HG02938 (cell line): Measurements from ENCODE around the gene NDUFAF7.
A peak's percentile ranks its signal among the peaks of the same experiment; 100 is the strongest.
"Not testable (repeated sequence)": the region's sequence is repeated elsewhere in the genome, so short reads cannot be mapped to it uniquely, and the experiment has no call there.

Experiments used
- ATAC-seq: cut with Tn5 transposase; IDR thresholded peaks from one replicate; pipeline ENCODE4 v1.9.1; 2021; ENCODE audit warnings: mild to moderate bottlenecking, moderate library complexity; ENCODE audit not compliant: unreplicated experiment

The NDUFAF7 gene, protein sequence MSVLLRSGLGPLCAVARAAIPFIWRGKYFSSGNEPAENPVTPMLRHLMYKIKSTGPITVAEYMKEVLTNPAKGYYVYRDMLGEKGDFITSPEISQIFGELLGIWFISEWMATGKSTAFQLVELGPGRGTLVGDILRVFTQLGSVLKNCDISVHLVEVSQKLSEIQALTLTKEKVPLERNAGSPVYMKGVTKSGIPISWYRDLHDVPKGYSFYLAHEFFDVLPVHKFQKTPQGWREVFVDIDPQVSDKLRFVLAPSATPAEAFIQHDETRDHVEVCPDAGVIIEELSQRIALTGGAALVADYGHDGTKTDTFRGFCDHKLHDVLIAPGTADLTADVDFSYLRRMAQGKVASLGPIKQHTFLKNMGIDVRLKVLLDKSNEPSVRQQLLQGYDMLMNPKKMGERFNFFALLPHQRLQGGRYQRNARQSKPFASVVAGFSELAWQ

DNA sequence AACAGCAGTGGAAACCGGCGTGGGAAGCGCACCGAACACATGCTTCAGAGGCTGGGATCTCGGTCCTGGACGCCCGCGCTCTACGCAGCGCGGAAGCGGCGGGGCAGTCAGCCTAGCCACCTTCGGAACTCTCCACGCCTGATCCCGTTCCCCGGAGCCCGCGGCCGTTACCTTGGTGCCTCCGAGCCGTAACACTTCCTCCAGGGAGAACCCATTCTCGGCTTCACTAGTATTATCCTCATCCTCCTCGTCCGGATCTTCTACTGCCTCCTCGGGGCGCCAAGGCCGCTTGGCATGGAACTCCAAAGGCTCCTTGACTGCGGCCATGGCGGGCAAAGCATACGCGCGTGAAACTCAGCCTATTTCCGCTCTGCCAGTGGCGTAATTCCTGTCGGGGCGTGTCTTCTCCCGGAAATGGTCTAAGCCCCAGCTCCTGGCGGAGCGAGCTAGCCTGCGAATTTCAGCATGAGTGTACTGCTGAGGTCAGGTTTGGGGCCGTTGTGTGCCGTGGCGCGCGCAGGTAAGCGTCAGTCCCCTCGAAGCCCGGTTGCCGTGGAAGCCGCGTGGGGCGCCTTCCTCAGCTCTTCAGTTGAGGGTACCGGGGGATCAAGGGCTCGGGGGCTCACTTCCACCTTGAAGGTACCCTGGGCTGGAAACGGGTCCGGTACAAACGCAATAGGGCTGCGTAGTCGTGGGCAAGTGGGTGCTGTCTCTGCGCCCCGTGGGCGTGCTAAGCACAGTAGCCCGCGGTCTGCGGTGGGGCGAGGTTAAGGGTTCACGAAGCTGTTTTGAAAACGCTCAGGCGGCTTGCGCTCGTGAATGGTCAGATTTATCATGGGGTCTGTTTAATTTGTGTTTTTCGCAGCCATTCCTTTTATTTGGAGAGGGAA lies at the start of gene NDUFAF7, which contains the start of gene CEBPZ:
NDUFAF7 (plus strand) TSS at position 418 of the 890 bp plus-strand sequence; CDS start at position 466, 48 bp downstream.
CEBPZ (minus strand) TSS at position 356 of the 890 bp plus-strand sequence; CDS start at position 327, 29 bp downstream.
- ATAC-seq, result peak; percentile 91

DNA sequence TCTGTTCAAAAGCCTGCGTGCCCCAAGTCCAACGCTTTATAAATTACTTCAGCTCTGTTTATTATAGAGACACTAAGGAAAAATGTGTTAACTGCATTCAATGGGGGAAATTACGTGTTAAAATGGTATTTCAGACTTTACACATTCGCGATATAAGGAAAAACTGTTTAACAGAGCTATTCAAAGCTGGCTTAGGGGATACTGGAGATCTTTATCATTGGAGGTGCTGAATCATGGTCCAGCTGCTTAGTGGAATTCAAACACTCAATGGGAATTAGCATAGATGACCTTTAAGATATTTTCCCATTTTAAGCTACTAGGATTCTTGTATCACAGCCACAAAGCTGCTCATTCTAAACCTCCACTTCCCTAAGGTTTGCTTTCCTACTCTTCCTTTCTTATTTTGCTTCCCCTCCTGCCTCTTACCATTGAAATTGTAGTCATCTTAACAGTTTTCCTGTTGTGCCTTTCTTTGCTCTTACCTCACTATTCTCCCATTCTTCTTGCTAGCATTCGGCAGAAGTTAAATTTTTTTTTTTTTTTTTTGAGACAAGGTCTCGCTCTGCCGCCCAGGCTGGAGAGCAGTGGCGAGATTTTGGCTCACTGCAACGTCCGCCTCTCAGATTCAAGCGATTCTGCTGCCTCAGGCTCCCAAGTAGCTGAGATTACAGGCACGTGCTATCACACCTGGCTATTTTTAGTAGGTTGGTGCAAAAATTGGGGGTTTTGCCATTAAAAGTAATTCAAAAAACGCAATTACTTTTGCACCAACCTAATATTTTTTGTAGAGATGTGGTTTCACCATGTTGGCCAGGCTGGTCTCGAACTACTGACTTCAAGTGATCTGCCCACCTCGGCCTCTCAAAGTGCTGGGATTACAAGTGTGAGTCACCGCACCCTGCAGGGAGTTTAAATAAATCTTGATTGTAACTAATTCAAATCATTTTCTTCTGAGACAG lies 49.5 kb upstream of the NDUFAF7 start:
- ATAC-seq, result no peak

DNA sequence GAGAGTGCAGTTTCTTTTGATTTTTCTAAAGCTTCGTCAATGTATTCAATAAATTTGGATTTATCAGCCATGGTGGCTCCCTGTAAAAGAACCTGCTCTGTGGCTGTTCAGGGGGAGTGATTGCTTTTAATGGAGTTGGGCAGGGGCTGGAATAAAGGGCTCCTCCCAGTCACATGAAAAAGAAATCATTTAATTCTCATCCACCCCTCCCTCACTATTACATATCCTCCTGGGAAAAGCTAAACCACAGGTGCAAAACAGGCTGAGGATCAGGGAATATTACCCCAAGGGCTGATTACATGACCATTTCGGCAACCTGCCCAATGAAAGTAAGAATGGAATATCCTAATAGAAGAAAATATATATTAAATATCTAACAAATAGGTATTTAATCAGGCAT lies 42.9 kb upstream of the NDUFAF7 start, which contains the start of gene SULT6B1:
SULT6B1 (minus strand) TSS at position 101 of the 400 bp plus-strand sequence; CDS start at position 71, 30 bp downstream.
- ATAC-seq, result no peak

DNA sequence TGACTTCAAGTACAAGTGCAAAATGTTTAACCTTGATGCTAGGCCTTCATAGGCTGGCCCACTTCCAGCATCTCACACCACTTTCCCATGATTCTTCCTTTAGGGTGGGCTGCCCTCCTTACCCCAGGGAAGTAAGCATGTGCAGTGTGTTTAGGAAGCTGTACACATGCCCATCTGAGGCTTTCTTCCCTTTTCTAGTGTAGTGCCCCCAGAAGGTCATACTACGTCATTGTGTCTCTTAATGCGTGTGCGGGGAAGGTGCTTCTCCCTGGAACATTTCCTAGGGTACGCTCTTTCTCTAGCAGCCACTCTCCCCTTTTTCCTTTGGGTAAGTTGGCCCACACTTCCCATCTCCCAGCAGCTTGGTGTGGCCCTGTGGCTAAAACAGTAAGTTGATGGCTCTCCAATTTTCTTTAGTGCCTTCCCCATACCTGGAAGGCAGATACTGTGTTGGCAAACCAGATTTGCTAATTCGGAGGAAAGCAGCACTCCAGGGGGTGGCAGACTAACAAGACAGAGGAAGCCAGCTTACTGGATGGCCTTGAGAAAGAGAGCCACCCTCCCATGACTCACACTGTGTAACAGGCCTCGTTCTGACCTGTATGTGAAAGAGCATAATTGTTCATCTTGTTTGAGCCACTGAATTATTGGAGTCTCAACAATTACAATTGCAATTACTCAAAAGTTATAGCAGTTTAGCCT lies 41.9 kb upstream of the NDUFAF7 start:
- ATAC-seq, result no peak

DNA sequence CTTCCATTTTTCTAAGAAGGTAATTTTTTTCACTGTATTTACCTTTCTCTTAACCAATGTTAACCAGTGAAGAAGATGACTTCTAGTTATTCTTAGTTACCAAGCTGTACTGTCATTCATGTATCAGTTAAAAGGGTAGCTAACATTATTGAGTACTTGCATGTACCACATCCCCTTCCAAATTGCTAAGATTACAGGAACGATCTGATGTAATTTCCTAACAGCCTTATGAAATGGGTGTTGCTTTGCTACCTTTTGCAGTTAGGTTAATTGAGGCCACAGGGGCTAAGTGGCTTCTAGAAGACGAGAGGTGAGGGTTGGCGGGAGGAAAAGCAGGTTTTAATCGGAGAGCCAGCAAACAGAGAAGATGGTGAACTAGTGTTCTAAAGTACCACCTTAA lies 41.2 kb upstream of the NDUFAF7 start:
- ATAC-seq, result no peak

DNA sequence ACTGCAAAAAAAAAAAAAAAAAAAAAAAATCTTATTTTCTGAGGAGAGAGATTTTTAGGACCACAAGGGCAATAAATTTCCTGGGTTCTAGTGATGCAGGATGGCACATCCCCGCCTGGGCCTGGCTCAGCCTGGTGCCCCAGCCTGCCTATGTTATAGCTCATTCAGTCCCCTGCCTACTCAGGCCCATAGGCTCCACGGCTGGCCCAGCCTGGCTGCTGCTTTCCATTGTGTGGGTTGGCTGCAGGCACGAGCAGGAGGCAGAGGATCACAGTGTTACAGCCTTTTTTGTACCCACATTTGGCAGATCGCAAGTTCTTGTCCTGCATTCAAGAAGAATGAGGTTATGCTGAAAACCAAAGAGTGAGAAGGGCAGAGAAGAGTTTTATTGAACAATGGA lies 40.2 kb upstream of the NDUFAF7 start:
- ATAC-seq, result no peak

GRCh38 chr2:37191747-37192146 lies 39.7 kb upstream of the NDUFAF7 start:
- no peak for ATAC-seq

DNA sequence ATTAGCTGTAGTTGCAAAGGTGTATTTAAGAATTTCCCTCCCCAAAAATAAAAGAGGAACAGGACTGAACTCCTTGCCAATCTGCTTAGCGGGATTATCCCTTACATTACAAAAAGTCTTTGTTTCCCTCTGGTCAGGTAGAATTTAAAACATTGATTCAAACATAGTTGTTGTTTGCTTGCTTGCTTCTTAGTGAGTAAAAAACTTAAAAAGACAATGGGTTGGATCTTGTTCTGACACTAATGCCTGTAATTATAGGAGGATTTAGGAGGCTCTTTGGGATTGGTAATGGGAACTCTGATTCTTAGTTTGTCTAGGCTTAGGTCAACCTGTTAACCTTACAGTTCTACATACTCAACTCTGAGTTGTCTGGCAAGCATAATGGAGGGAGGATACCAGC lies 38.9 kb upstream of the NDUFAF7 start:
- ATAC-seq, result no peak

DNA sequence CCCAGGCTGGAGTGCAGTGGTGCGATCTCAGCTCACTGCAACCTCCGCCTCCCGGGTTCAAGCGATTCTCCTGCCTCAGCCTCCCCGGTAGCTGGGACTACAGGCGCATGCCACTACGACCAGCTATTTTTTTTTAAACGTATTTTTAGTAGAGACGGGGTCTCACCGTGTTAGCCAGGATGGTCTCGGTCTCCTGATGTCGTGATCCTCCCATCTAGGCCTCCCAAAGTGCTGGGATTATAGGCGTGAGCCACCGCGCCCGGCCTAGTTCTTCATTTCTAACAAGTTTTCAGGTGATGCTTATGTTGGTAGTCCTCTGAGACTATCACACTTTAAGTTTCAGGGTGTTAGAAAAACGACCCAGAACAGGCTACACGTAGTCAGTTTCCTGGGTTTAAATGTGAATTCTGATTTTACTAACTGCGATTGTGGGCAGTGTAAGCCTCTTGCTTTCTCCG lies 35.6 kb upstream of the NDUFAF7 start:
- ATAC-seq, result not testable (repeated sequence)

DNA sequence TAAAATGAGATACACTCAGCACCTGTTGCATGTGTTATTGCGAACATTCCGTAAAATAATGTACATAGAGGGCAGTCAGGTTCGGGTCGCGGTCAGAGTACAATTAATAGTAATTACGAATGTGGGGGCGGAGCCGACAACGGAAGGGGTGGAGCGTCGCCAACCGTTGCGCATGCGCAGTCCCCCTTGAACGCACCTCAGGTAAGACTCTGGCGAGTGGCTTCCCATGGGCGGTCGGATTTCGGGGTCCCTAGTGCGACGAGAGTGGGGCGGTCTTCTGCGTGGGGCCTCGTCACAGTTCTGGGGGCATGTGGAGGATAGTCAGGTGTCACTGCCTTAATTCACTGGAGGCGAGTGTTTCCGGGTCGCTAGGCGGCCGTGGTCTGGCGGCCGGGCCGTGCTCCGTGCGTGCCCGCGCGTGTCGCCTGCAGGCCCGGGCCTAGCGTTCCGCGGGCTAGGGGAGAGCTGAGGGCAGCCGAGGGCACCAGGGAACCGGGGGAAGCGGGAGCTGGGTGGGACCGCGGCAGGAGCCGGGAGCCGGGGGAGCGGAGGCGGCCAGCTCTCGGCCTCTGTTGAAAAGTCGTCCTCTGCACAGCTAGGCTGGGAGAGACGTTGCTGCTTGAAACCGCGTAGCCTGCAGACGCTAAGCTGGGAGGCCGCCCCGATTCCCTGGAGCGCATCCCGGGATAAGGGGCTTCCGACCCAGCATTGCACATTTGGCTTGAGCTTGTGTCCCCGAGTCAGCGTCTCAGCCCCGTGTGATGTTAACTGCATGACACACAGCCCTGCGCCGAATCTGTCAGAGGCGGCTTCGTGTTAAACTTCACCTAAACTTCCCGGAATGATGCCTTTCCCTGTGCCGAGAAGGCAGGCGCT lies 34.9 kb upstream of the NDUFAF7 start, which contains the start of gene CEBPZOS:
CEBPZOS (plus strand) TSS at position 177 of the 876 bp plus-strand sequence. CDS start 3,209 bp downstream, outside the sequence.
- peak; percentile 67 for ATAC-seq

- ATAC-seq, result no peak
Measured at GRCh38 chr2:37198681-37199065, 32.8 kb upstream of the NDUFAF7 start.

DNA sequence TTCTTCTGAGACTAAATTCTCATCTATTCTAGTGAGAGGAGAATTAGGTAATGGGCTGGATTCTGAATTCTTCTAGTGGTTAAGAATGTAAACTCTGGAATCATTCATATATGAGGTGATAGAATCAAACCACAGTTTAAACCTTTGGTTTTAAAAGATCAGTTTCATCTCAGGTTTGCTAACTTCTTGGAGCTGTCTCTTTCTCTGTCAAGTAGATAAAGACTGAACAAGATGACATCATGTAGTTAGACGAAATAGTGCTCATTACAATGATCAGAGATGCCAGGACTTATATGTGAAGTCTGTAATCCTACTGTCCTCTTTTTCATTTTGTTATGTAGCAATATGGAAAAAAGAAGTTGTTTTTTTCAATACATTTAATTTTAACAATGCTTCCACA lies 30.2 kb upstream of the NDUFAF7 start:
- no peak for ATAC-seq

GRCh38 chr2:37201766-37202165 lies 29.7 kb upstream of the NDUFAF7 start:
- no peak for ATAC-seq

- no peak for ATAC-seq
Measured at GRCh38 chr2:37203708-37204107, 27.8 kb upstream of the NDUFAF7 start.

GRCh38 chr2:37205071-37205661 lies 26.3 kb upstream of the NDUFAF7 start:
- not testable (repeated sequence) for ATAC-seq

DNA sequence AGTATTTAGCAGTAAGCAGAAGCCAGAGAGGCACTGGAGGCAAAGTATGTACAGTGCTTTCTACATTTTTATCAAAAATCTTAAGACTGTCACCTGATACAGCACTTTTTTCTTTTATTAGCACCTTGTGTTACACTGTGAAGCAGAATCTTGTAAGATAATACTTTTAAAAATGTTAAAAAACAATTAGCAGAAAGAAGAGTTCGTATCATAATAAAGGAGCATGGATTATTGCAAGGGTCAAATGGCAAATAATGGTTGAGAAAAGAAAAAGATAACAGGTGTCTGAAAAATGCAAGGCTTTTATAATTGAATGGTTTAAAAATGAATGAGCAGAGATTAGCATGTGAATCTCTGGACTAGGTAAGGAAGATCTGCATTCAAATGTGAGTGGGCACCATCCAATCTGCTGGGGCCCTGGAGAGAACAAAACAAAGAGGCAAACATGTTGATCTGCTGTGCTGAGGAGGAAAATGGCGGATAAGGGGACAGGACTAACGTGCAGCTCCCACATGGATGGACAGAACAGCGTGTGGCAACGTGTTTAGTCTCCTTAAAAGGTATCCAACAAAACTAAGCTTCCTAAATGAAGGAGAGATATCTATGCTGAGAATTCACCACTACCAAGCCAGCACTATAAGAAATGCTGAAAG lies 25.6 kb upstream of the NDUFAF7 start:
- ATAC-seq, result no peak

DNA sequence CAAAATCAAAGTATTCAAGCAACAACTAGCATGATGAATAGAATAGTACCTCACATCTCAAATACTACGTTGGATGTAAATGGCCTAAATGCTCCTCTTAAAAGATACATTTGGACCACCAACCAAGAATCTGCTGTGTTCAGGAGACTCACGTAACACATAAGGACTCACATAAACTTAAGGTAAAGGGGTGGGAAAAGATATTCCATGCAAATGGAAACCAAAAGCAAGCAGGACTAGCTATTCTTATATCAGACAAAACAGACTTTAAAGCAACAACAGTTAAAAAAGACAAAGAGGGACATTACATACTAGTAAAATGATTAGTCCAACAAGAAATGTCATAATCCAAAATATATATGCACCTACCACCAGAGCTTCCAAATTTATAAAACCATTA lies 24.7 kb upstream of the NDUFAF7 start:
- not testable (repeated sequence) for ATAC-seq

DNA sequence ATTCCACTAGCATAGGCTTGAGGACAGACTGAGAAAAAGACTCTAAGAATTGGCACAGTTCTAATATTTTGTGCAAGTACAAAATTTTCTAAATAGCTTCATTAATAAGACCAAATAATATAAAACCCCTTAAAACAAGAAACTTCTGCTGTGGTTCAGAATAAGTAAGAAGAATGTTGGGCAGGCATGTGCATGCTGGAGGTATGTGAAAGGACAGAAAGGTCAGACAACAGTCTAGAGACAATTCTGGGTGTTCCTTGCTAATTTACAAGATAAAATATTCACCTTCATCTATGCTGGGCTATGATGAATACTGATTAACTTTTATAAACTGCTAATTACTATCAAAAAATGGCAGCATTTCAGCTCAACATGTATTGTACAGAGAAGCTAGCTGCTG lies 20.2 kb upstream of the NDUFAF7 start:
- ATAC-seq, result no peak
